Trophoblast cell (in vitro differentiated cells and primary cell): ENCODE results near the gene PTPRO.

Source experiments
- DNase-seq, 2 donors: peaks; one replicate each; pipeline ENCODE4 v3.0.0-alpha.2; 2016
- H2AFZ ChIP-seq: 2 replicates; pipeline ENCODE4 v1.6.1; 2013; ENCODE audit warnings: low read length, moderate library complexity, mild to moderate bottlenecking; ENCODE audit not compliant: insufficient read depth, poor library complexity
- H2AK5ac ChIP-seq: 2 replicates; pipeline ENCODE4 v1.6.1; 2013; ENCODE audit warnings: mild to moderate bottlenecking, low read length
- H2BK120ac ChIP-seq: 2 replicates; pipeline ENCODE4 v1.6.1; 2013; ENCODE audit warnings: low read length, mild to moderate bottlenecking, moderate library complexity; ENCODE audit not compliant: insufficient read depth, poor library complexity
- H2BK12ac ChIP-seq: 2 replicates; pipeline ENCODE4 v1.6.1; 2013; ENCODE audit warnings: mild to moderate bottlenecking, low read length, moderate library complexity
- H2BK5ac ChIP-seq: 2 replicates; pipeline ENCODE4 v1.6.1; 2013; ENCODE audit warnings: low read length, low read depth, moderate library complexity, mild to moderate bottlenecking; ENCODE audit not compliant: poor library complexity
- H3K14ac ChIP-seq: 2 replicates; pipeline ENCODE4 v1.6.1; 2013; ENCODE audit warnings: mild to moderate bottlenecking, low read length
- H3K18ac ChIP-seq: 2 replicates; pipeline ENCODE4 v1.6.1; 2013; ENCODE audit warnings: mild to moderate bottlenecking, low read length
- H3K23ac ChIP-seq: 2 replicates; pipeline ENCODE4 v1.6.1; 2013; ENCODE audit warnings: low read length
- H3K27ac ChIP-seq: 2 replicates; pipeline ENCODE4 v1.5.1; 2013; ENCODE audit warnings: low read depth, mild to moderate bottlenecking, inconsistent platforms, low read length, moderate library complexity
- H3K27me3 ChIP-seq: 2 replicates; pipeline ENCODE4 v1.6.1; 2013; ENCODE audit warnings: inconsistent platforms, mild to moderate bottlenecking, low read length, moderate library complexity; ENCODE audit not compliant: insufficient read depth
- H3K36me3 ChIP-seq, 2 experiments: 1 replicate in 1 of 2; 2 replicates in 1 of 2; pipeline ENCODE4 v1.6.1; 2013; ENCODE audit warnings: low read length in 2 of 2, mild to moderate bottlenecking in 2 of 2, moderate library complexity in 1 of 2; ENCODE audit not compliant: insufficient read depth in 2 of 2, control insufficient read depth in 1 of 2
- H3K4ac ChIP-seq: 2 replicates; pipeline ENCODE4 v1.6.1; 2013; ENCODE audit warnings: low read depth, mild to moderate bottlenecking, low read length, moderate library complexity
- H3K4me1 ChIP-seq, 2 experiments: 1 replicate in 1 of 2; 2 replicates in 1 of 2; pipeline ENCODE4 v1.6.1; 2013; ENCODE audit warnings: low read length in 2 of 2, mild to moderate bottlenecking in 2 of 2, moderate library complexity in 1 of 2; ENCODE audit not compliant: insufficient read depth in 2 of 2, control insufficient read depth in 1 of 2
- H3K4me2 ChIP-seq: 2 replicates; pipeline ENCODE4 v1.6.1; 2013; ENCODE audit warnings: inconsistent platforms, mild to moderate bottlenecking, low read length, moderate library complexity
- H3K4me3 ChIP-seq: 2 replicates; pipeline ENCODE4 v1.5.1; 2013; ENCODE audit warnings: mild to moderate bottlenecking, low read depth, low read length, inconsistent platforms
- H3K79me1 ChIP-seq: one replicate; pipeline ENCODE4 v1.6.1; 2013; ENCODE audit warnings: low read length
- H3K79me2 ChIP-seq: 2 replicates; pipeline ENCODE4 v1.6.1; 2013; ENCODE audit warnings: low read length, mild to moderate bottlenecking; ENCODE audit not compliant: control insufficient read depth, insufficient read depth, poor library complexity
- H3K9ac ChIP-seq: 2 replicates; pipeline ENCODE4 v1.6.1; 2013; ENCODE audit warnings: mild to moderate bottlenecking, low read length
- H3K9me3 ChIP-seq: 2 replicates; pipeline ENCODE4 v1.6.1; 2013; ENCODE audit warnings: low read depth, mild to moderate bottlenecking, control low read depth, inconsistent platforms, low read length; ENCODE audit not compliant: insufficient read depth
- H4K12ac ChIP-seq: 2 replicates; pipeline ENCODE4 v1.6.1; 2013; ENCODE audit warnings: low read depth, mild to moderate bottlenecking, low read length, moderate library complexity
- H4K8ac ChIP-seq: 2 replicates; pipeline ENCODE4 v1.6.1; 2013; ENCODE audit warnings: low read depth, mild to moderate bottlenecking, low read length, moderate library complexity
- H4K91ac ChIP-seq: one replicate; pipeline ENCODE4 v1.6.1; 2013; ENCODE audit warnings: low read depth, mild to moderate bottlenecking, low read length, moderate library complexity
- WGBS: extraction: QIAGEN DNeasy Blood & Tissue Kit; methylation state at CpG from one replicate; pipeline ENCODE4 v1.1.7; 2013; ENCODE audit warnings: missing lambda C conversion rate; ENCODE audit not compliant: insufficient read length, insufficient coverage; ENCODE audit errors: extremely low coverage; 5-methylcytosine and 5-hydroxymethylcytosine counted together

The PTPRO gene

DNA sequence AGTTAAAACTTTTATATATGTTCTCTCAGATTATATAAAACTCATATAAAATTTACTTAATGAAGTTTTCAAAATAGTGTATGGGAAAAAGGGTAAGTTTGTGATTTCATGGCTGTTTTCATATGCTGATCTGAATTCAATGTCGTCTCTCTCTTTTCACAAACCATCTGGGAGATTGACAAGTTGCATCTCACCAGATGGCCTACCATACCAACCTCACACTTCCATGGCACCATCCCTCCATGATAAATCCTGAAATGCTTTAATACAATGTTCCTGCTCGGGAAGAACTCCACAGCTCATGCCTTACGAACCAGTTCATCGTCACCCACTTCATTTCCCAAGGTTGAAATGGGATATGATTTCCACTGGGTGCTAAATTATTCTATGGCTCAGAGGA, 22.3 kb downstream of the PTPRO start:
- Histone ChIP-seq H3K18ac (no peak overlapping the region), H2AFZ (no peak overlapping the region), H3K4me3 (no peak overlapping the region), H3K4me2 (no peak overlapping the region), H3K27me3 (no peaks in the 10 kb centered on the region), H2BK120ac (no peak overlapping the region), H3K79me2 (no peaks in the 10 kb centered on the region), H2AK5ac (no peak overlapping the region), H3K36me3 (no peaks in the 10 kb centered on the region), H4K12ac (no peak overlapping the region), H3K14ac (no peak overlapping the region), H3K9ac (no peak overlapping the region), H2BK12ac (no peak overlapping the region), H4K8ac (no peak overlapping the region), H3K27ac (no peak overlapping the region), H4K91ac (no peak overlapping the region), H3K79me1 (no peaks in the 10 kb centered on the region), H2BK5ac (no peak overlapping the region), H3K9me3 (no peaks in the 10 kb centered on the region), H3K23ac (no peak overlapping the region), H3K4me1 (no peaks in the 10 kb centered on the region), H3K4ac (no peak overlapping the region)
- no CpG with 5 or more reads among the region's 4 CpGs for WGBS
- DNase-seq = no peak

GRCh38 chr12:15346488-15346887, 24.2 kb downstream of the PTPRO start:
- DNase-seq = no peak
- H3K79me2 ChIP-seq = no peaks in the 10 kb centered on the region
- no peak overlapping the region for H3K14ac ChIP-seq
- H3K9ac ChIP-seq = no peak overlapping the region
- H2BK5ac ChIP-seq = no peak overlapping the region
- no peaks in the 10 kb centered on the region for H3K27me3 ChIP-seq
- no peaks in the 10 kb centered on the region for H3K9me3 ChIP-seq
- H2AFZ ChIP-seq = no peak overlapping the region
- H4K91ac ChIP-seq = no peak overlapping the region
- H3K4me2 ChIP-seq = no peak overlapping the region
- H2BK12ac ChIP-seq = no peak overlapping the region
- H4K8ac ChIP-seq = no peak overlapping the region
- H4K12ac ChIP-seq = no peak overlapping the region
- no peaks in the 10 kb centered on the region for H3K36me3 ChIP-seq
- H2AK5ac ChIP-seq = no peak overlapping the region
- H3K23ac ChIP-seq = no peak overlapping the region
- no peak overlapping the region for H3K27ac ChIP-seq
- WGBS = 100% methylated on average over 1 of the region's 3 CpGs
- H3K4me1 ChIP-seq = no peaks in the 10 kb centered on the region
- no peak overlapping the region for H3K4me3 ChIP-seq
- no peaks in the 10 kb centered on the region for H3K79me1 ChIP-seq
- H2BK120ac ChIP-seq = no peak overlapping the region
- H3K18ac ChIP-seq = no peak overlapping the region
- H3K4ac ChIP-seq = no peak overlapping the region

DNA sequence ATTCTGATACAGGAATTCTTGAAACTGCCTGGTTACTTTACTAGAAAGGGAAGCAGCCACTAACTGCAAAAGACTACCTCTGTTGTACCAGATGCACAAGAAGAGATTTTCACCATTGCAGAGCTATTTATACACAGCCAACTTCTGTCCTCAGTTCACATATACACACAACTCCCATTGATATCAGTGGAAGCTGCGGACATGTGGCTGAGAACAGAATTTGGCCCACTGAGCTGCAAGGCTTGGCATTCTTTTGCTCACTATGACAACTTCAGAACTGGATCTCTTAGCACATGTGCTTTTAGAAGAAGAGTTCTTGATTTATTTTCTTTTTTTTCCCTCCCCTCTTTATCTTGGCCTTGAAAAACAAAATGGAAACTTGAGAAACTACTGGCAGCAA, 28.3 kb downstream of the PTPRO start:
- Histone ChIP-seq H2AK5ac (no peak overlapping the region), H3K4me1 (no peaks in the 10 kb centered on the region), H3K18ac (no peak overlapping the region), H3K23ac (no peak overlapping the region), H4K8ac (no peak overlapping the region), H3K36me3 (no peaks in the 10 kb centered on the region), H3K27me3 (no peaks in the 10 kb centered on the region), H3K14ac (no peak overlapping the region), H4K12ac (no peak overlapping the region), H3K4me2 (no peak overlapping the region), H3K79me1 (no peaks in the 10 kb centered on the region), H3K4me3 (no peak overlapping the region), H2BK120ac (no peak overlapping the region), H3K27ac (no peak overlapping the region), H2BK5ac (no peak overlapping the region), H2BK12ac (no peak overlapping the region), H2AFZ (no peak overlapping the region), H4K91ac (no peak overlapping the region), H3K9me3 (no peaks in the 10 kb centered on the region), H3K4ac (no peak overlapping the region), H3K9ac (no peak overlapping the region), H3K79me2 (no peaks in the 10 kb centered on the region)
- no peak for DNase-seq
- no CpG with 5 or more reads among the region's 1 CpG for WGBS

GRCh38 chr12:15355766-15356165, 33.5 kb downstream of the PTPRO start:
- Histone ChIP-seq H3K4me1 (no peaks in the 10 kb centered on the region), H3K23ac (no peak overlapping the region), H4K12ac (no peak overlapping the region), H3K27me3 (no peaks in the 10 kb centered on the region), H3K9me3 (no peaks in the 10 kb centered on the region), H2BK120ac (no peak overlapping the region), H3K36me3 (no peaks in the 10 kb centered on the region), H3K4ac (no peak overlapping the region), H3K14ac (no peak overlapping the region), H4K91ac (no peak overlapping the region), H4K8ac (no peak overlapping the region), H3K79me1 (no peaks in the 10 kb centered on the region), H2AK5ac (no peak overlapping the region), H2BK5ac (no peak overlapping the region), H3K79me2 (no peaks in the 10 kb centered on the region), H3K18ac (no peak overlapping the region), H2AFZ (no peak overlapping the region), H2BK12ac (no peak overlapping the region), H3K27ac (no peak overlapping the region), H3K4me3 (no peak overlapping the region), H3K4me2 (no peak overlapping the region), H3K9ac (no peak overlapping the region)
- no peak for DNase-seq
- WGBS = no CpG with 5 or more reads among the region's 2 CpGs
